PFSK-1 (cell line): Measurements from ENCODE around the gene TBC1D22A.

Experiments used
- FOXP2 ChIP-seq: optimal IDR thresholded peaks from 2 replicates; pipeline ENCODE3; 2011; ENCODE audit warnings: borderline replicate concordance, control low read depth, inconsistent platforms; ENCODE audit not compliant: insufficient read depth; ENCODE audit errors: extremely low read length, extremely low read depth
- POLR2AphosphoS5 ChIP-seq: IDR thresholded peaks from 2 replicates; pipeline ENCODE4 v1.6.1; 2012; ENCODE audit warnings: low read depth, mild to moderate bottlenecking, control low read depth, low read length, moderate library complexity
- REST ChIP-seq, 2 experiments: IDR thresholded peaks; 2 replicates each; pipeline versions ENCODE4 v1.6.1 to v1.8.0; 2011 to 2012; ENCODE audit warnings: low read depth in 2 of 2, low read length in 2 of 2, control low read depth in 1 of 2, inconsistent platforms in 1 of 2, mild to moderate bottlenecking in 1 of 2, moderate library complexity in 1 of 2; ENCODE audit not compliant: insufficient read depth in 1 of 2
- SIN3A ChIP-seq: IDR thresholded peaks from 2 replicates; pipeline ENCODE4 v1.6.1; 2012; ENCODE audit warnings: mild to moderate bottlenecking, low read length, moderate library complexity, borderline replicate concordance; ENCODE audit not compliant: insufficient read depth
- TAF1 ChIP-seq: IDR thresholded peaks from 2 replicates; pipeline ENCODE4 v1.6.1; 2012; ENCODE audit warnings: low read length, control low read depth, borderline replicate concordance; ENCODE audit not compliant: insufficient read depth

The TBC1D22A gene

GRCh38 chr22:47038206-47038835 lies 275.9 kb downstream of the TBC1D22A start:
- TF ChIP-seq TAF1 (no peak), POLR2AphosphoS5 (no peak), SIN3A (no peak), REST (IDR thresholded peaks at IDR 0.05; ENCODE audit: insufficient read depth in 1 of 2, low read depth in 2 of 2, low read length in 2 of 2) (no peak), FOXP2 (no peak)

- TF ChIP-seq TAF1 = no peak
- TF ChIP-seq POLR2AphosphoS5 = no peak
- TF ChIP-seq REST (IDR thresholded peaks at IDR 0.05; ENCODE audit: insufficient read depth in 1 of 2, low read depth in 2 of 2, low read length in 2 of 2) = no peak
Observed at GRCh38 chr22:47039356-47039755, 276.9 kb downstream of the TBC1D22A start.

- TF ChIP-seq FOXP2 (no peak), POLR2AphosphoS5 (no peak), SIN3A (no peak), REST (IDR thresholded peaks at IDR 0.05; ENCODE audit: insufficient read depth in 1 of 2, low read depth in 2 of 2, low read length in 2 of 2) (no peak), TAF1 (no peak)
Observed at GRCh38 chr22:47040486-47041270, 278.2 kb downstream of the TBC1D22A start.

GRCh38 chr22:47041271-47042115 lies 279.0 kb downstream of the TBC1D22A start:
- TF ChIP-seq FOXP2 (no peak), REST (IDR thresholded peaks at IDR 0.05; ENCODE audit: insufficient read depth in 1 of 2, low read depth in 2 of 2, low read length in 2 of 2) (no peak), POLR2AphosphoS5 (no peak), SIN3A (no peak), TAF1 (no peak)
